22Rv1 (cell line): ENCODE measurements around the gene SCN7A.

Experiments
- CTCF ChIP-seq: fragments of 450-650 bp; IDR thresholded peaks from 2 replicates; pipeline ENCODE4 v1.5.1; 2017; ENCODE audit warnings: mild to moderate bottlenecking
- ZFX ChIP-seq: fragments of 450-650 bp; IDR thresholded peaks from 2 replicates; pipeline ENCODE4 v1.6.1; 2017; ENCODE audit warnings: antibody characterized with exemption, borderline replicate concordance

GRCh38 chr2:166518634-166519390, 24.8 kb upstream of the SCN7A start:
- TF ChIP-seq CTCF (no peak), ZFX (no peak)
